Measurements from ENCODE around the gene CATSPERE. TPM values are rescaled to one million over a fixed set of nuclear protein-coding genes. Genes with fewer than 3 reads are reported as not detected.
"Not testable (repeated sequence)": the region's sequence is repeated elsewhere in the genome, so short reads cannot be mapped to it uniquely, and the experiment has no call there.

CATSPERE gene
- total RNA-seq, 4 donors from 2014 or later, result 0.49 to 0.58 (median 0.56) TPM; not detected in 1

- ATAC-seq (no peak), DNase-seq (no peak)
- TF ChIP-seq CTCF (IDR thresholded peaks at IDR 0.05 in 4 of 5, conservative IDR thresholded peaks at IDR 0.05 in 1 of 5), result no peak
- no peak for TF ChIP-seq POLR2A (IDR thresholded peaks at IDR 0.05)
- H3K27ac ChIP-seq, result no peak overlapping the region
- H3K4me1 ChIP-seq, result peaks cover 26 to 28% of the 10 kb centered on the region in 2 donors
- peaks cover 0 to 4% of the 10 kb centered on the region in 2 donors for H3K36me3 ChIP-seq
- H3K9me3 ChIP-seq, result no peaks in the 10 kb centered on the region
- no peak overlapping the region for H3K4me3 ChIP-seq
- intact Hi-C loops (cut with DNase I; ENCODE audit: low total_unique reads), result no loop called here
- in situ Hi-C loops (cut with MboI; ENCODE audit: low sequenced_read_pairs in 4 of 4), result no loop called here
- no peaks in the 10 kb centered on the region for H3K27me3 ChIP-seq
Measured at GRCh38 chr1:244680667-244681066, 219.6 kb downstream of the CATSPERE start.

GRCh38 chr1:244682087-244682486, 221.0 kb downstream of the CATSPERE start:
- intact Hi-C loops (cut with DNase I; ENCODE audit: low total_unique reads); H3K27ac ChIP-seq; H3K36me3 ChIP-seq; H3K9me3 ChIP-seq; in situ Hi-C loops (cut with MboI; ENCODE audit: low sequenced_read_pairs in 4 of 4); DNase-seq; H3K4me3 ChIP-seq; H3K27me3 ChIP-seq; ATAC-seq: not testable (repeated sequence)
- peaks cover 26 to 28% of the 10 kb centered on the region in 2 donors for H3K4me1 ChIP-seq

Other genes starting within 250 kb of the CATSPERE start
- gene ADSS2, start 9.4 kb upstream of the CATSPERE start, total RNA-seq, result 10 to 100 TPM in 2 of 4 donors, 1 to 10 TPM in 2; 8.0 to 18.4 (median 9.9) TPM
- 10 to 100 TPM; 22.8 to 33.0 (median 25.3) TPM for gene DESI2, start 191.9 kb downstream of the CATSPERE start, total RNA-seq